GM19455 (cell line): ENCODE measurements around the gene NEAT1.

Experiments
- ATAC-seq: cut with Tn5 transposase; IDR thresholded peaks from one replicate; pipeline ENCODE4 v1.9.1; 2021; ENCODE audit not compliant: unreplicated experiment

Gene NEAT1

DNA sequence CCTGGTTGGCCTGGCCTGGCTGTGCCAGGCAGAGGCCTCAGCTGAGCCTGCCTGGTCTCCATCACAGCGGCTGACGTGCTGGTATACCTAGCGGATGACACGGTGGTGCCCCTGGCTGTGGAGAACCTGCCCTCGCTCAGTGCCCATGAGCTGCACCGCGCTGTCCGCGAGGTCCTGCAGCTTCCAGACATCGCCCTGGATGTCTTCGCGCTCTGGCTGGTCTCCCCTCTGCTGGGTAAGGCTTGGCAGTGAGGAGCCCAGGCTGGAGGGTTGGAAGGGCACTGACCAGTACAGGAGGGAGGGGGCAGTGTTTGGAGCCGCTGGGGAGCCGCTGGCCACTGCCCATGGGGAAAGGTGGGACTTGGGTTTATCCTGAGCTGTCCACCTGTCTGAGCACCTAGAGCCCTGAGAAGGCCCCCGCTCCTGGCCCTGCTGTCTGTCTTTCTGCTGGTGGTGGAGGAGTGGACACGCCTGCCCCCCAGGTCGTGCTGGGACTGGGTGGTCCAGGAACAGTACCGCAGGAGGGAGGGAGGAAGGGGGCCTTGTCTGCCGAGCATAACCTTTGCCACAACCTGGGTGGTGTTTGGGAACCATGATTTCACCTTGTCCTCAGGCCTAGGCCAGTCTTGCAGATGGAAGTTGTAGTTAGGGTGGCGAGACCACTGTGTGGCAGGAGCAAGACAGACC is 33.2 kb upstream of the NEAT1 start:
- no peak for ATAC-seq

DNA sequence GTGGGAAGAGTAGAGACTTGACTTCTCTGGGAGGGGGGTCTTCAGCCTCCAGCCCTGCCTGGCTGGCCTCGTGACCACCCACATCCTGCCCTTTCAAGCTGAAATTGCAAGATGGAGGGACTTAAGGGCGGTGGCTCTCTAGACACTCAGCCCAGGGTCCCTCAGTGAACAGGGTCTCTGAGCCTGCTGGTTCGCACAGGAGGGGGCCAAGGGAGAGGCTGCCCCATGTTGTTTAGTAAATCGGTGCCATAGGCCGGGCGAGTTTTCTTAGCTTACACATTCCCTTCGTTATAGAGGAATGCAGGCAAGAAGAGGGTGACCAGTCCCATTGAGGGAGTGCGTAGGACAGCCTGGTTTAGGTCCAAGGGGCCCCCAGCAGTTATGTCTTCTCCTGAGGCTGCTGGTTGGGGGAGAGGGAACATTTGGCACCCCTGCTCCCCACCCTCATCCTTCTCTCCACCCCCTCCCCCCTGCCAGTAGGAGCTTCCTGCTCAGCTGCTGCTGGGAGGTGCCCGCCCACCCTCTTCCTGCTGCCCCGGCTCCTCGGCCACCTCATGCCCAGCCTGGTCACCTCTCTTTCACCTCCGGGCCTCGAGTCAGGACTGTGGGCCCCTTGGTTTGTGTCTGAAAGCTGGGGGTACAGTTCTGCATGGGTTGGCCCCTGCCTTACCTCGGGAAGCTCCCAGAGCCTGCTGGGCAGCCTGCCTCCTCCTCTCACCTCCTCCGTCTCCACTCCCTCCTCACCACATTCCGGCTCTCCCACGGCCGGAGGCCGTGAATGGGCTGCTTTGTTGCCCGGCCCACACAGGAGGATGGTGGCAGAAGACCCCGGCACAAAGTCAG is 32.3 kb upstream of the NEAT1 start:
- ATAC-seq: no peak

DNA sequence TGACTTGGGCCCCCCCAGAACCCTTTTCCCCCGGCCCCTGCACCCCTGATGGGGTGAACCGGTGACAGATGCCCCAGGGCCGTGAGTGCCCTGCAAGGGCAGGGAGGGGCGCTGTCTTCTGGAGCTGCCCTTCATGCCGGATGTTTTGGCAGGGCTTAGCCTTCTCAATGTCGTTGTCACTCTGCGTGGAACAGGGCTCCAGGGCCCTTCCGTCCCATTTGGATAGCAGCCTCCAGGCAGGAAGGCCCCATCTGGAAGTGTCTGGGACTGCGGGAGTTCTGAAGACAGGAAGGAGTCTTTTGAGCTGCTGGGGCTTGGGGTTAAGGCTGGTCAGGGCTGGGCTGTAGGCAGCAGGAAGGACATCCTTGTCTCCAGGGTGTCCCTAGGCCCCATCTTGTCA is 31.6 kb upstream of the NEAT1 start:
- ATAC-seq: no peak

DNA sequence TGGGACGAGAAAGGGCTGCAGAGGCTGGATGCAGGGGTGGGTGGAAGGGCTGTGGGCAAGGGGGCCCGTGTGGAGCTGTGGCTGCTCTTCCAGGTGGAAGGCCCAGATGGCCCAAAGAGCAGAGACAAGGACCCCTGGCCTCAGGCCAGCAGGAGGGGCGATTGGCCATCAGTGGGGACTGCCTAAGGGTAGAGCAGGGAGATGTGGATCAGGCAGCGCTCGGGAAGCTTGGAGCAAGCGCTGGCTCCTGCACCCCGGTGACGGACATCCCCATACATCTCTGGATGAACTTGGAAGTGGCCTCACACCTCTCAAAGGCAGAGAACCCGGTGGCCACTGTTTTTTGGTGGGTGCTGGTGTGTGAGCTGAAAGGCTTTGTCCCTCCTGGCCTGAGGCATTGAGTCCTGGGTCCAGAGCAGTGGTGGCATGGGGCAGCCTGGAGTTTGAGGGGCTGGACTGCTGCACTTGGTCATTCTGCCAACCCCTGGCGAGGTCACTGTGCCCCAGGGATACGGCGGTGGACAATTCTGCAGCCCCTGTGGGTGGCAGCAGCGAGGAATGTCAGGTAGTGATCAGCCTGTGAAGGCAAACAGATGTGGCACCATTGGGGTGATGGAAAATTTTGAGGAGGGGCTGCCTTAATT is 30.3 kb upstream of the NEAT1 start:
- no peak for ATAC-seq

DNA sequence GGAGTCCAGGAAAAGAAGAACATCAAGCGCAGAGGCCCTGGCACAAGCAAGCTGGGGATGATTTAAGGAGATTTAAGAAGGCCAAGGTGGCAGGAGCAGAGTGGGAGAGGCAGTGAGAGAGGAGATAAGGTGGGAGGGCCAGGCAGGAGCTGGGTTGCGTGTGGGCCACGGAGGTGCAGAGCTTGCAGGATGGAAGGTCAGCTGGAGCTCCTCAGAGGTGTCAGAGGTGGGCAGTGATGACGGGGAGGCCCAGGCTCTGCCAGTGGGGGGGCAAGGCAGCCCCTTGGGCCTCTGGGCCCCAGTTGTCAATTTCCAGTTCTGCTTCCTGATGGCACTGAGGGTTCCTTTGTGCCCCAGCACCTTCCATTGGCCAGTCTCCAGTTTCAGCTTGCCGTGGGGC is 29.7 kb upstream of the NEAT1 start:
- no peak for ATAC-seq

DNA sequence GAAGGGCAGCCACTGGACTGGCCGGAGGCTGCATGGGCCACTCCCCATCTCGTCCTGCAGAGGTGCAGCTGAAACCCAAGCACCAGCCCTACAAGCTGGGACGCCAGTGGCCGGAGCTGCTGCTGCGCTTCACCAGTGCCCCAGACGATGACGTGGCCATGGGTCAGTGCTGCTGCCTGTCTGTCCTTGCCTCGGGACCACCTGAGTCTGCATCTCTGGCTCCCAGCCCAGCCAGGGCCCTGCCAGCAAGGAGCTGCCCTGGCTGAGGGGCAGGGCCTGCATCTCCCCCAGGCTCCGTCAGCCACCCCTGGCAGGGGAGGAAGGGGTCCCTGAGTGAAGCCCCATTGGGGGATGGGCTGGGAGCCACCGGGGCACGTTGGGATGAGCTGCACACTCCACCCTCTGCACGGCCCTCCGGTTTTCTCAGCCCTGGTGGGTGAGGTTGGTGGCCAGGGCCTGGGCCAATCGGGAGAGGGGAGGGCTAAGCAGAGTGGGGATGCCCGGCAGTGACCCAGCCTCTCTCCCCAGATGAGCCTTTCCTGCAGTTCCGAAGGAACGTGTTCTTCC is 29.0 kb upstream of the NEAT1 start:
- ATAC-seq: no peak

DNA sequence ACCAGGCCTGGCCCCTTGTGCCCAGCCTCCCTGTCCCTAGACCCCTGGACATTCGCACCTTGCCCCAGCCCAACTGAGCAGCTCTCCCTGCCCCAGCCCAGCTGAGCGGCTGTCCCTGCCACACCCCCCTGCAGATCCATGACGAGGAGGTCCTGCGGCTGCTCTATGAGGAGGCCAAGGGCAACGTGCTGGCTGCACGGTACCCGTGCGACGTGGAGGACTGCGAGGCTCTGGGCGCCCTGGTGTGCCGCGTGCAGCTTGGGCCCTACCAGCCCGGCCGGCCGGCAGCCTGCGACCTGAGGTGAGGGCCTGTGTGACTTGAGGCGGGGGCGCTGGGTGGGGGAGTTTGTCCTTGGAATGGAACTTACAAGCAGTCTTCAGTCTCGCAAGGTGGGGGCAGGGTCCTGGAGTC is 28.5 kb upstream of the NEAT1 start:
- no peak for ATAC-seq

DNA sequence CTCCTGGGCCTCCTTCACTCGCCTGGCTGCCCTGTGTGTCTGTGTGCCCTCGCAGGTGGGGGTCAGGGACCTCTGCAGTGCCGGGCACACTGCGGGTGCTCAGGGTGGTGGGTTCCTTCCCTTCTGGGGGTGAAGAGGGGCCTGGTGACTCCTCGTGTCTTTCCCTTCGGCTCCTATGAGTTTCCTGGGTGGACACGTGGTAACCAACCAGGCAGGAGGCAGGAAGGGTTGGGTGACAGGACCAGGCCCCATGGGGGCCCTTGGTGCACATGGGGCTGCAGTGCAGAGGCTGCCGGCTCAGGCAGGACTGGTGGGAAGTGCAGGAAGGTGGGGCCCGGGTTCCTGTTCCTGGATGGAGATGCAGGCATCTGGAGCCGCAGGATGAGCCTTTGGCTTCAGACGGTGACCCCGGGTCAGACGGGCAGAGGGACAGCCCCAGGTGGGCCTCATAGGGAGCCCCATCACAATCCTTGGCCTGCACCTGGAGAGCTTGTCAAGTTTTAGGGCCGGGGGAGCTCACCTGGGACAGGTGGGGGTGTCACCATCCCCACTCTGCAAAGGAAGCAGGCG is 26.6 kb upstream of the NEAT1 start:
- ATAC-seq: no peak

DNA sequence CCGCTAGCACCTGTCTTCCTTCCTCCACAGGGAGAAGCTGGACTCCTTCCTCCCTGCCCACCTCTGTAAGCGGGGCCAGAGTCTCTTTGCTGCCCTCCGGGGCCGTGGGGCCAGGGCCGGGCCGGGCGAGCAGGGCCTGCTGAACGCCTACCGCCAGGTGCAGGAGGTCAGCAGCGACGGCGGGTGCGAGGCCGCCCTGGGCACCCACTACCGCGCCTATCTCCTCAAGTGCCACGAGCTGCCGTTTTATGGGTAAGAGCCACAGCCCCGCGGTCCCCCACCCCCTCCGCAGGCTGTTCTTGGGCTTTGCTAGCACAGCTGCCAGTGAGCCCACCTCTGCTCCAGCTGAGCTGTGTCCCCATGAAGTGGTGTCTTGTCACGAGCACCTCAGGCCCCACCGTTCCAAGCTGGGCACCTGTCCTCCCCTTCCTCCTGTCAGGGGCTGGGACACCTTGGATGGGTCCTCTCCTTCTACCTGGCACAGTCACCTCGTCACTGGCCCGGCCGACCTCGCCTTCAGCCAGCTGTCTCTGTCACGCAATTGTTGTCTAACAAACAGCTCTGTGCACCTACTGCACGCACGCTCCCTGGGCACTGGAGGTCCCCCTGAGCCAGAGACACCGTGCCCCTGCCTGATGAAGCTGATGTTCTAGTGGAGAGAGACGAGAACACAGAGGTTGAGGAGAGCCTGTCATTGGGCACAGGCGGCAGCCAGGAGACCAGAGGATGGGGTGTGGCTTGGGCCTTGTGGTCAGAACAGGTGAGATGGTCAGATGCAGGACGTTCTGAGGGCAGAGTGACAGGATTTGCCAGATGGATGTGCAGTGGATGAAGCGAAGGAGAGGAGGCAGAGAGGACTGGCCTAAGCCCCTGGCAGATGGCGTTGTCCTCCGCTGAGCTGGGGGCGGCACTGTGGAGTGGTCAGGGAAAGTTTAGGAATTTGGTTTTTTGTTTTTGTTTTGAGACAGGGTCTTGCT is 25.5 kb upstream of the NEAT1 start:
- no peak for ATAC-seq

DNA sequence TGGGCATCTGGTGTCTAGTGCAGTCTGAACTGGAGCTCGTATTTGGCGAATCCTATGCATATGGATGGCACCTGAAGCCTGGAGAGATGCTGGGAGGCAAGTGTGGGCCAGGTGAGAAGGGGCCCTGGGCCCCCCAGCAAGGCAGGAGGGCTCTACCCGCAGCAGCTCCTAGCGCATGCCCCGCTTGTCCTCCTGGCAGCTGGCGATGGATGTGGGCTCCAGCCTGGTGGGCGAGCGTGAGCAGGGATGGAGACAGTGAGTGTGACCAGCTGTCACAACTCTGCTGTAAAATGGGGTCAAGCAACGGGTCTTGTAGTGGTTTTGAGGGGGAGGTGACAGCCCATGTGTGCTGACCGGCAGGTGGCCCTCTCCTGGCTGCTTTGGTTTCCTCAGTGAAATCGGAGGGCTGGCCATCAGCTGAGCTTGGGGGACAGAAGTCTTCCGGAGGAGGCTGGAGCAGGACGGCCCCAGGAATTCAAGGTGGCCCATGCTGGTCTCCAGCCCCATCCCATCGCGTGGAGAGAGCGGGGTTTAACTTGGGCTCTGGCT is 24.2 kb upstream of the NEAT1 start:
- ATAC-seq: no peak

DNA sequence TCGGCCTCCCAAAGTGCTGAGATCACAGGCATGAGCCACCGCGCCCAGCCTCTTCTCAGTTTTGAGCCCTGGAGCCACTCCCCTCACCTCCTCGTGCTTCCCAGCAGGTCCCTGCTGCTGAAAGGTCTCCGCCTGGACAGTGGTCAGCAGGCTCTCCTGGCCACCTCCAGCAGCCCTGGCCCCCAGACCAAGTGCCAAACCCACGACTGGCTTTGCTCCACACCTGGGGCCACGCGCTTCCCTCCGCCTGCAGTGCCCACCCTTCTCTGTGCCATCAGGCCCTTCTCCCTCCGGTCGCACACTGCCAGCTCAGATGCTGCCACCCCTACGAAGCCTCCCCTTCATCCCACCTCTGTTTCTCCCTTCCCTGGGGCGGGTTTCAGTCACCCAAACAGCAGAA is 23.3 kb upstream of the NEAT1 start:
- ATAC-seq: no peak

DNA sequence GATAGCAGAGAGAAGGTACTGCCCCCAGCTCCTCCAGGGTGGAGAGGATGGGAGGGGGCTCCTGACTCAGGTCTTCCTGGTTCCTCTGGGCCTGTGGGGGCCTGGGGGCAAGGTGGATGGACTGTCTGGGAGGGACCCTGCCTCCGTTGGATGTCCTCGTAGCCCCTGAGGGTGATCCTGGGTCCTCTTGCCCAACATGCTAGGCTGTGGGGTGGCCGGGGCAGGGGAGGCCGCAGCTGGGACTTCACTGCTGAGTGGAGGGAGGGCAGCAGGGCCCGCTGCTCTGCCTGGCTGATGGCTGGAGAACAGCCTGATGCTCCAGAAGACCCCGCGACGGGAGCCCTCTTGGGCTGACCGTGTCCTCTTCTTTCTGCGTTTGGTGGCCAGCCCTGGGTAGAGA is 22.8 kb upstream of the NEAT1 start:
- ATAC-seq: no peak

DNA sequence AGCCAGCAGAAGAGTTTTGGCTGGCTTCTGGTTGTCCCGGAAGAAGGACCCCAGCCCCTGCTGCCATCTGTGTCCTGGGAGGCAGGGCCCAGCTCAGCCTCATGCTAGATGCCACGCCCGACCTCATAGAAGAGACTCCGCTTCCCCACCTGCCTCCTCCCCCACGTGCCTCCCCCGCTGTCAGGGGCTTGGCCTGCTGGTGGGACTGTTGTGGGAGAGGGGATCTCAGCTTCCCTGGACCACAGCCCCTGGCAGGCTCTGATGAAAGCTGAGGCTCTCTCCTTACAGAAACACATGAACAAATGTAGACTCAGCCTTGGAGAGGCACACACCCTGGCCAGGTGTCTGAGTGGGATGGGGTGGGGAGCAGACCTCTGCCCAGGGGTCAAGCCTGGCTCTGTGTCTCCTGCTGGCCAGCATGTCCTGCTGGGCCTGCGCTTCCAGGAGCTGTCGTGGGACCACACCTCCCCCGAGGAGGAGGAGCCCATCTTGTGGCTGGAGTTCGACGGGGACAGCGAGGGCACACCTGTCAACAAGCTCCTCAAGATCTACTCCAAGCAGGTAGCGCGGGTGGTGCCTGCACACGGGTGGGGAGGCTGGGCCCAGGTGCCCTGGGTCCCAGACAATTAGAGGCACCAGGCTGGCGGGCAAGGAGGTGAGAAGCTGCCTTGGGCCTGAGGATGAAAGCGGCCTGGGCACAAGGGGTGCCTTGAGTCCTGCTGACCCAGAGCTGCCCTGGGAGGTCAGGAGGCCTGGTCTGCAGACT is 22.1 kb upstream of the NEAT1 start:
- no peak for ATAC-seq

DNA sequence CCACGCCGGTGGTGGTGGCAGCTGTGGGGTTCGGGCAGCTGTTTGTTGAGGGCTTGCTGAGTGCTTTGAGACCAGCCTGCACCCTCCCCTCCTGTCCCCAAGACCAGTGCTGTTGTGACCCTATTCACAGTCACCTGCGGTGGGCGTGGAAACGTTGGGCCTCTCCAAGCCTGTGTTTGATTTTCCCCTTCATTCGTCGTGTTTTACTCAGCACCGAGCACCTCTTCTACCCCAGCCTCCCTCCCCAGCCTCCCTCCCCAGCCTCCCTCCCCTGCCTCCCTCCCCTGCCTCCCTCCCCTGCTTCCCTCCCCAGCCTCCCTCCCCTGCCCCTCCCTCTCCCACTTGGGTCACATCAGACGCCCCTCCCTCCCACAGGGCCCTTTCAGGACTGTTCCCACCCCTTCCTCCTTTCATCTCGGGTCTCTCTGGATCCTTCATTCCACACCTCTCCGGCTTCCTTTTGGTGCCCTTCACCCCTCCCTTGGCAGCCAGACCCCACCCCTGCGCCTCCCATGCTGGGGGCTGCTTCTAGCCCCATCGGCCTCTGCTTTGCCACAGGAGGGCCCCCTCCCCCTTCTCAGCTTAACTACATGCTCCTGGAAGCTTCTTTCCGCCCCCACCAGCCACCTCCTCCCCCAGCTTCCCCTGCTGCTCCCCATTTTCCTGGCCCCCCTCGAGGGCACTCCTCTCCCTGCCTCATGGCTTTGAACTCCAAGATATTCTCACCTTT is 21.4 kb upstream of the NEAT1 start:
- no peak for ATAC-seq

DNA sequence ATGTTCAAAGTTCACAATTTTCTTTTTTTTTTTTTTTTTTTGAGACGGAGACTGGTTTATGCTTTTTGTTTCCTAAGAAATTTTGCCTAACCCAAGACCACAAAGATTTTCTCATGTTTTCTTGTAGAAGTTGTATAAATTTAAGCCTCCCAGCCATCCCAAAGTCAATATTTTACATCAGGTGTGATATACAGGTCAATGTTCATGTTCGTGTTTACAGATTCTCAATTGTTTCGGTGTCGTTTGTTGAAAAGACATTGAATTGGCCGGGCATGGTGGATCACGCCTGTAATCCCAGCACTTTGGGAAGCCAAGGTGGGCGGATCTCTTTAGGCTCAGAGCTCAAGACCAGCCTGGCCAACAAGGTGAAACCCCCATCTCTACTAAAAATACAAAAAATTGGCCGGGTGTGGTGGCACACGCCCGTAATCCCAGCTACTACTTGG is 20.8 kb upstream of the NEAT1 start:
- no peak for ATAC-seq

DNA sequence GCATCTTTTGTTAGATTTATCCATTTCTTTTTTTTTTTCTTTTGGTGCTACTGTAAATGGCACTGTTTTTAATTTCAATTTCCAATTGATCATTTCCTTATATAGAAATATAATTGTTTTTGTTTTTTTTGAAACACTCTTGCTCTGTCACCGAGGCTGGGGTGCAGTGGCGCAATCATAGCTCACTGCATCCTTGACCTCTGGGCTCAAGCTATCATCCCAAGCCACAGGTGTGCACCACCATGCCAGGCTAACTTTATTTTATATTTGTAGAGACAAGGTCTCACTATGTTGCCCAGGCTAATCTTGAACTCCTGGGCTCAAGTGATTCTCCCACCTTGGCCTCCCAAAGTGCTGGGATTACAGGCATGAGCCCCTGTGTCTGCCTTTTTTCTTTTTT is 19.8 kb upstream of the NEAT1 start:
- no peak for ATAC-seq

DNA sequence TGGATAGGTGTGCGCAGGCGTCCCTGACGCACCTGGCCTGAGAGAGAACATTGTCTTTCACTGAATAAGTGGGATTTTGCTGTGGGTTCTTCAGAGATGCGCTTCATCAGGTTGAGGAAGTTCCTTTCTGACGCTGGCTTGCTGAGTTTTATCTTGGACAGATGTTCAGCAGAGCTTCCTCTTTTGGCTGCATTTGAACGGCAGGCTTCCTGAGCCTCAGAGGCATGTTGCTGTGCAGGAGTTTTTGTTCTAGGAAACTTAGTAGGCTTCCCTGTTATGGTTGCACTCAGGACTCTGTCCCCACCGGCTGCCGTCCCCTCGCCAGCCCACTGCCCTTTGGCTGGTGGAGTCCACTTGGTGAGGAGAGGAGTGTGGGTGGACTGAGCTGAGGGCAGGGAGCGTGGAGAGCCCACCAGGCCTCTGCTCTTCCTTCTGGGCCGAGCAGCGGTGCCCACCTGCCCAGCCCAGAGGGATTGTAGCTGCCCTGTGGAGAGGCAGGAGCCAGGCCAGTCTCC is 18.9 kb upstream of the NEAT1 start:
- ATAC-seq: no peak

DNA sequence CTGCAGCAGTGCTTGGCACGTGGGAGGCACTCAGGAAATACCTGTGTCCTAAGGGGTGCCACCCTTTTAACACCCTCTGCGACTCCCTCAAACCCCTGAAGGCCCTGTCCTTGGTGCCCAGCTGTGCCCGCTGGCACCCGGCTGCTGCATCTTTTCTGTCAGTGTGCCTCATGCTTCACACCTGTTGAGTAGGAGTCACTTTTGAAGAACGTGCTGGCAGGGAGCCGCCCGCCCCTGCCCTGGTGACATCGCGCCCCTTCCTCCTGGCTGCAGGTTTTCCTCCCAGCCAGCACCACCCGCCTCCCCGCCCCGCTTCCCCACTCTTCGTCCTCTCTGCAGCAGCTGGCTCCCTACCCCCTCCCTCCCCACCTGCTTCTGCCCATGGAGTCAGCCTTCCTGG is 18.4 kb upstream of the NEAT1 start:
- ATAC-seq: no peak
